ELF-1 (cell line): Measurements from ENCODE around the gene NAXE.
"Not testable (repeated sequence)": the region's sequence is repeated elsewhere in the genome, so short reads cannot be mapped to it uniquely, and the experiment has no call there.

ENCODE experiments used
- DNase-seq: peaks from one replicate; pipeline ENCODE4 v3.0.0-alpha.2; 2016; ENCODE audit warnings: low read depth, low spot score

NAXE gene

GRCh38 chr1:156592910-156593660, 1.5 kb downstream of the NAXE start:
- no peak for DNase-seq

GRCh38 chr1:156593661-156593989, 2.0 kb downstream of the NAXE start:
- no peak for DNase-seq

- DNase-seq, result no peak
These were observed 2.6 kb downstream of the NAXE start for GRCh38 chr1:156594190-156594589.

- DNase-seq, result no peak
These were observed 3.4 kb downstream of the NAXE start for GRCh38 chr1:156595016-156595415.

GRCh38 chr1:156596426-156596825, 4.8 kb downstream of the NAXE start:
- DNase-seq, result no peak

GRCh38 chr1:156598125-156598524, 6.5 kb downstream of the NAXE start:
- no peak for DNase-seq

- no peak for DNase-seq
These were observed 7.3 kb downstream of the NAXE start for GRCh38 chr1:156598731-156599432.

- no peak for DNase-seq
These were observed 8.2 kb downstream of the NAXE start for GRCh38 chr1:156599811-156600210.

GRCh38 chr1:156600733-156601121, 9.2 kb downstream of the NAXE start:
- no peak for DNase-seq

GRCh38 chr1:156601122-156601830, 9.7 kb downstream of the NAXE start, which contains the start of gene GPATCH4:
GPATCH4 (minus strand) TSS chr1:156601479.
- peak; percentile 90 for DNase-seq

GRCh38 chr1:156601892-156602291, 10.3 kb downstream of the NAXE start:
- no peak for DNase-seq

- no peak for DNase-seq
These were observed 11.0 kb downstream of the NAXE start for GRCh38 chr1:156602557-156602993.

GRCh38 chr1:156607344-156607743, 15.8 kb downstream of the NAXE start:
- DNase-seq, result not testable (repeated sequence)

GRCh38 chr1:156608036-156608674, 16.6 kb downstream of the NAXE start:
- DNase-seq, result no peak

- DNase-seq, result no peak
These were observed 17.4 kb downstream of the NAXE start for GRCh38 chr1:156608981-156609380.

GRCh38 chr1:156610072-156610471, 18.5 kb downstream of the NAXE start:
- not testable (repeated sequence) for DNase-seq

- no peak for DNase-seq
These were observed 21.1 kb downstream of the NAXE start for GRCh38 chr1:156612666-156613065.

- DNase-seq, result no peak
These were observed 24.4 kb downstream of the NAXE start for GRCh38 chr1:156615946-156616345.

- no peak for DNase-seq
These were observed 24.9 kb downstream of the NAXE start for GRCh38 chr1:156616463-156616862.

GRCh38 chr1:156618853-156619581, 27.4 kb downstream of the NAXE start, which contains the start of gene HAPLN2:
HAPLN2 (plus strand) TSS chr1:156619415; CDS start chr1:156623491, 4,076 bp downstream.
- DNase-seq, result peak; percentile 54

GRCh38 chr1:156619582-156619955, 28.0 kb downstream of the NAXE start:
- DNase-seq, result no peak
